HL-60 (cell line): ENCODE results near the gene SCAF11.

Experiments
- DNase-seq, 2 experiments: peaks; one replicate each; pipeline ENCODE4 v3.0.0-alpha.2; 2010 to 2020; ENCODE audit warnings: low read depth in 1 of 2, low spot score in 1 of 2
- H3K27ac ChIP-seq: fragments of 250-450 bp; sonication (Bioruptor Pico); replicated peaks from 2 replicates; pipeline ENCODE4 v1.5.1; 2020; ENCODE audit warnings: mild to moderate bottlenecking, moderate library complexity
- H3K27me3 ChIP-seq: fragments of 250-450 bp; sonication (Bioruptor Pico); 2 replicates; pipeline ENCODE4 v1.5.1; 2021; ENCODE audit warnings: mild to moderate bottlenecking, moderate library complexity; ENCODE audit not compliant: insufficient read depth, poor library complexity, severe bottlenecking
- H3K4me3 ChIP-seq: replicated peaks from 2 replicates; pipeline ENCODE4 v1.5.1; 2011; ENCODE audit warnings: mild to moderate bottlenecking, control low read depth, low read length; ENCODE audit not compliant: insufficient read depth
- CTCF ChIP-seq: IDR thresholded peaks from one replicate; pipeline ENCODE4 v1.5.1; 2011; ENCODE audit warnings: low read length, control low read depth, inconsistent platforms; ENCODE audit not compliant: insufficient read depth
- GABPA ChIP-seq: IDR thresholded peaks from 2 replicates; pipeline ENCODE4 v1.6.1; 2012; ENCODE audit warnings: low read depth
- POLR2AphosphoS5 ChIP-seq: IDR thresholded peaks from 2 replicates; pipeline ENCODE4 v1.6.1; 2012; ENCODE audit warnings: low read depth
- SPI1 ChIP-seq: IDR thresholded peaks from 2 replicates; pipeline ENCODE4 v1.6.1; 2012; ENCODE audit warnings: low read depth, mild to moderate bottlenecking, borderline replicate concordance
- TF ChIP-seq, protein P1 (sequence below): IDR thresholded peaks from 2 replicates; pipeline ENCODE4 v1.6.1; 2012; ENCODE audit warnings: low read depth; ENCODE audit not compliant: insufficient replicate concordance

Gene SCAF11

DNA sequence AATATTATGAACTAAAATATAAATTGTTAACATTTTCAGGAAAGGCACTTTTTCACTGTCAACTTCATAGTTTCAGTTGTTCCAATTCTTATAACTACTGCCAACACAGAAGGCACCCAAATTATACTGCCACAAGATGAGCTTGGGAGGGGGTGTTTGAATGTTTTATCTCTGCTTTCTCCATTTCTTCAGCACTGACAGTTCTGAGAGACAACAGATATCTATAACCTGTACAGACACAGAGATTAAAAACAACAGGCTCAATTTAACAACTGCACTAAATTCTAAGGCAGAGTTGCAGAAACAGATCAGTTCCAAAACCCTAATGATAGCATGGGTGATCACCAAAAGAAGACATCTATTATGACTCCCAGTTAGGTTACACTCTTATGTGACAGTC lies 12.8 kb downstream of the SCAF11 start:
- H3K4me3 ChIP-seq = no peak overlapping the region
- no peak for DNase-seq
- no peaks in the 10 kb centered on the region for H3K27me3 ChIP-seq
- no peak overlapping the region for H3K27ac ChIP-seq
- TF ChIP-seq POLR2AphosphoS5 = no peak
- no peak for TF ChIP-seq CTCF
- TF ChIP-seq, protein P1, sequence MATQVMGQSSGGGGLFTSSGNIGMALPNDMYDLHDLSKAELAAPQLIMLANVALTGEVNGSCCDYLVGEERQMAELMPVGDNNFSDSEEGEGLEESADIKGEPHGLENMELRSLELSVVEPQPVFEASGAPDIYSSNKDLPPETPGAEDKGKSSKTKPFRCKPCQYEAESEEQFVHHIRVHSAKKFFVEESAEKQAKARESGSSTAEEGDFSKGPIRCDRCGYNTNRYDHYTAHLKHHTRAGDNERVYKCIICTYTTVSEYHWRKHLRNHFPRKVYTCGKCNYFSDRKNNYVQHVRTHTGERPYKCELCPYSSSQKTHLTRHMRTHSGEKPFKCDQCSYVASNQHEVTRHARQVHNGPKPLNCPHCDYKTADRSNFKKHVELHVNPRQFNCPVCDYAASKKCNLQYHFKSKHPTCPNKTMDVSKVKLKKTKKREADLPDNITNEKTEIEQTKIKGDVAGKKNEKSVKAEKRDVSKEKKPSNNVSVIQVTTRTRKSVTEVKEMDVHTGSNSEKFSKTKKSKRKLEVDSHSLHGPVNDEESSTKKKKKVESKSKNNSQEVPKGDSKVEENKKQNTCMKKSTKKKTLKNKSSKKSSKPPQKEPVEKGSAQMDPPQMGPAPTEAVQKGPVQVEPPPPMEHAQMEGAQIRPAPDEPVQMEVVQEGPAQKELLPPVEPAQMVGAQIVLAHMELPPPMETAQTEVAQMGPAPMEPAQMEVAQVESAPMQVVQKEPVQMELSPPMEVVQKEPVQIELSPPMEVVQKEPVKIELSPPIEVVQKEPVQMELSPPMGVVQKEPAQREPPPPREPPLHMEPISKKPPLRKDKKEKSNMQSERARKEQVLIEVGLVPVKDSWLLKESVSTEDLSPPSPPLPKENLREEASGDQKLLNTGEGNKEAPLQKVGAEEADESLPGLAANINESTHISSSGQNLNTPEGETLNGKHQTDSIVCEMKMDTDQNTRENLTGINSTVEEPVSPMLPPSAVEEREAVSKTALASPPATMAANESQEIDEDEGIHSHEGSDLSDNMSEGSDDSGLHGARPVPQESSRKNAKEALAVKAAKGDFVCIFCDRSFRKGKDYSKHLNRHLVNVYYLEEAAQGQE = no peak
- no peak for TF ChIP-seq SPI1
- TF ChIP-seq GABPA = no peak

DNA sequence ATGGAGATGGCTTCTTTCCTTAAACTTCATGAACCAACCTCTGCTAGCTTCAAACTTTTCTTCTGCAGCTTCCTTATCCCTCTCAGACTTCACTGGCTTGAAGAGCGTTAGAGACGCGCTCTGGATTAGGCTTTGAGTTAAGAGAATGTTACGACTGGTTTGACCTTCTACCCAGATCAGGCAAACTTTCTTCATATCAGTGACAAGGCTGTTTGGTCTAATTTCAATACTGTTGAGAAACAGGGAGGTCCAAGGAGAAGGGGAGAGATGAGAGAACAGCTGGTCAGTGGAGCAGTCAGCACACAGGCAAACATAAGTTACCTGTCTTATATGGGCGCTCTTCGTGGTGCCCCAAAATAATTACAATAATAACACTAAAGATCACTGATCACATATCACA lies 14.9 kb downstream of the SCAF11 start:
- Histone ChIP-seq H3K27me3 (no peaks in the 10 kb centered on the region), H3K27ac (no peak overlapping the region), H3K4me3 (no peak overlapping the region)
- DNase-seq = no peak
- TF ChIP-seq POLR2AphosphoS5 = no peak
- TF ChIP-seq SPI1 = no peak
- no peak for TF ChIP-seq CTCF
- TF ChIP-seq, protein P1 = no peak
- TF ChIP-seq GABPA = no peak

GRCh38 chr12:45974883-45975282 lies 15.5 kb downstream of the SCAF11 start:
- TF ChIP-seq SPI1 (no peak), POLR2AphosphoS5 (no peak), CTCF (no peak), GABPA (no peak)
- TF ChIP-seq, protein P1 = no peak
- H3K27me3 ChIP-seq = no peaks in the 10 kb centered on the region
- no peak overlapping the region for H3K4me3 ChIP-seq
- no peak for DNase-seq
- H3K27ac ChIP-seq = no peak overlapping the region
